Heart left ventricle (tissue), 16 donors: ENCODE data around the gene HIGD1A. TPM values are rescaled to one million over a fixed set of nuclear protein-coding genes. Genes with fewer than 3 reads are reported as not detected.

ENCODE experiments used
- ATAC-seq, 4 donors: fragments of 200-7000 bp; cut with Tn5 transposase; one replicate each; pipeline ENCODE4 v1.9.1; 2020 to 2022; ENCODE audit warnings: moderate library complexity in 4 of 4, mild to moderate bottlenecking in 3 of 4, moderate number of reproducible peaks in 1 of 4
- DNase-seq, 5 donors: peaks; one replicate each; pipeline ENCODE4 v3.0.0-alpha.2; 2020
- H3K27ac ChIP-seq, 12 donors: fragments of 200-600 bp; sonication (generic) in 4 of 12; one replicate each; pipeline versions ENCODE4 v1.5.0 to v1.8.0; 2016 to 2022; ENCODE audit warnings: mild to moderate bottlenecking in 2 of 12
- H3K27me3 ChIP-seq, 9 donors: fragments of 200-600 bp; sonication (generic) in 2 of 9; one replicate each; pipeline versions ENCODE4 v1.5.1 to v1.8.0; 2016 to 2022; ENCODE audit warnings: mild to moderate bottlenecking in 3 of 9
- H3K36me3 ChIP-seq, 9 donors: fragments of 200-600 bp; sonication (generic) in 2 of 9; one replicate each; pipeline versions ENCODE4 v1.5.0 to v1.8.0; 2018 to 2022; ENCODE audit warnings: mild to moderate bottlenecking in 2 of 9
- H3K4me1 ChIP-seq, 12 donors: fragments of 200-600 bp; sonication (generic) in 4 of 12; one replicate each; pipeline versions ENCODE4 v1.5.0 to v1.8.0; 2016 to 2022; ENCODE audit warnings: mild to moderate bottlenecking in 3 of 12
- H3K4me3 ChIP-seq, 12 donors: fragments of 200-600 bp; sonication (generic) in 4 of 12; one replicate each; pipeline versions ENCODE4 v1.5.0 to v1.8.0; 2017 to 2022; ENCODE audit warnings: mild to moderate bottlenecking in 9 of 12, moderate library complexity in 4 of 12
- H3K9me3 ChIP-seq, 12 donors: fragments of 200-600 bp; sonication (generic) in 4 of 12; one replicate each; pipeline versions ENCODE4 v1.5.0 to v1.8.0; 2016 to 2022; ENCODE audit warnings: mild to moderate bottlenecking in 1 of 12
- POLR2A ChIP-seq, 2 donors: fragments of 450-650 bp; IDR thresholded peaks; one replicate each; pipeline ENCODE4 v1.6.1; 2017; ENCODE audit warnings: antibody characterized with exemption in 2 of 2, mild to moderate bottlenecking in 2 of 2, moderate library complexity in 2 of 2
- WGBS, 4 donors: extraction: QIAGEN DNeasy Blood & Tissue Kit in 2 of 4; methylation state at CpG; one replicate each; pipeline versions ENCODE4 v1.1.5 to v1.1.7; 2013 to 2018; 5-methylcytosine and 5-hydroxymethylcytosine counted together
- intact Hi-C, 10 donors: fragments of 100-400 bp; cut with DNase I; formaldehyde crosslinking; loops; one replicate each; pipeline versions ENCODE4 v1.11.1 to v1.14.2; 2022
- polyA plus RNA-seq, 2 donors: library from polyadenylated mRNA; stranded (reverse); fragments of 200-250 nt; gene quantifications; one replicate each; pipeline ENCODE4 v1.2.3, GENCODE V29; 2013
- total RNA-seq, 9 donors: library from RNA; depleted of rRNA in 2 of 9; stranded (reverse); fragments of >200 nt in 2 of 9; fragmentation: NEBNext Ultra II Directional in 3 of 9; extraction: Animal tissue kit (Norgen Biotek cat#: 25700) in 3 of 9; gene quantifications; one replicate each; pipeline versions ENCODE4 v1.1.0 to v1.2.4, GENCODE V29; 2016 to 2023
- TF ChIP-seq, protein P1 (sequence below), 12 donors: fragments of 200-600 bp; sonication (generic) in 4 of 12; IDR thresholded peaks; one replicate each; pipeline versions ENCODE4 v1.5.0 to v1.8.0; 2018 to 2022; ENCODE audit warnings: antibody characterized with exemption in 12 of 12, mild to moderate bottlenecking in 5 of 12
- donor health status: ischemic (EF 13 %, LVEDD 7.1; RV severe dilation, severe dysfunction).
- donor health status: healthy with polysubstance abuse.
- donor health status: DM: no; HTN: yes; CAD: no.
- donor health status: DM: no; HTN: no; CAD: no.
- donor health status: ischemic (EF 25% LVEDD 6.9; RV normal size, moderate dysfunction).
- donor health status: ischemic (EF 25% LVEDD 5.7; RV mildly dilated, moderate dysfunction).
- donor health status: healthy.
- donor health status: DM: yes; HTN: yes; CAD: no.
- donor health status: ischemic (EF 35%, LVEDD 5.7; RV mildly dilated, moderate dysfunction).
- donor health status: nonischemic (EF 11% LVEDD 7.7; RV severe dilation, severe dysfunction).
- donor health status: DM: yes; HTN: yes; CAD: no.
- donor health status: PGD.
- donor health status: ischemic (EF 29% LVEDD 5.4; RV normal size, mild dysfunction).
- donor health status: nonischemic (EF 23%, LVEDD 6.1; RV moderate dilation, normal function).

Gene HIGD1A
- total and polyA plus RNA-seq, 11 donors, result 170 to 497 (median 313) TPM

DNA sequence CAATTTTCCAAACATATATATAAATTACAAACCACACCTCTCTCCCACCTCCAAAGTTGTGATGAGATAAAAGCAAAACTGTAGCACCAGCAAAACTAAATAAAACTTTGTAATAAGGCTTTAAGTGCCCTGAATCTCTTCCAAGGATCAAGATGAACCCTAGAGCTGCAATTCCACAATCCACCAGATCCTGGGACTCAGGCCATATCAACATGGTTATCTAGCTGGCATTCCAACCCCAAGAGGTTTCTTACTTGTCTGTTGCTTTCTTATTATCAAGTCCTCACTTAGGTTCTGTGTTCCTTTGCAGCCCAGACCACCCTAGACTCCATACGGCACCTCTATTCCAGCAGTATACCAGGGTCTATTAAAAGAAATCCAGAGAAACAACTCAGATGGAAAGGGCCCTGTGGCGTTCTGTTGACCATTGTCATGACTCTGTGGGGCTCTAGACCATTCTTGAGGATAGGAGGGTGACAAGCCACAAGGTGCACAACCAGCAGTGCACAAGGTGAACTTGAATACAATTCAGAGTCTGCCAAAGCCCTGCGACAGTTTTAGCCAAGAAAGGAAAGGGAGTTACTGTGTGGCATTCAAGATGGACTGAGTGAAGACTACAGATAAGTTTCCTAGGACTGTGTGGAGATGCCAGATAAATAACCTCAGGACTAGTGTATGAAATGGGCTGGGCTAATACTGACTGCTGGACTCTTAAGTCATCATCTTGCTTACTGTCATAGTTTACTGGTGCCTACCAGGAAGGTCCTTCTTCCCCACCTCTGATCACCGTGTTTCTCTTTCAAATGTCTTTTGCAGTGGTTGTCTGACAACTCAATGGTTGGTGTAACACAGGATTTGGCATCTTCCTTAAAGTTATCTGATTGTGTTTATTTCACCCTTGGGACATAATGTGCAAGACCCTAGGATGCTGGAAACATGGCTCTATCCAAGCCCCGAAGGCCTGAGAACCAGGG lies 32.1 kb upstream of the HIGD1A start:
- Histone ChIP-seq H3K9me3 (no peaks in the 10 kb centered on the region), H3K36me3 (no peaks in the 10 kb centered on the region), H3K27me3 (no peaks in the 10 kb centered on the region), H3K4me3 (no peak overlapping the region), H3K4me1 (peaks cover 0 to 7% (median under 1%) of the 10 kb centered on the region in 12 donors), H3K27ac (no peak overlapping the region)
- ATAC-seq (peak in 1 of 4 donors; percentile 18), DNase-seq (no peak)
- 75 to 83% (median 79%) methylated on average over 5 of the region's 5 CpGs for WGBS, 4 donors
- TF ChIP-seq, protein P1, sequence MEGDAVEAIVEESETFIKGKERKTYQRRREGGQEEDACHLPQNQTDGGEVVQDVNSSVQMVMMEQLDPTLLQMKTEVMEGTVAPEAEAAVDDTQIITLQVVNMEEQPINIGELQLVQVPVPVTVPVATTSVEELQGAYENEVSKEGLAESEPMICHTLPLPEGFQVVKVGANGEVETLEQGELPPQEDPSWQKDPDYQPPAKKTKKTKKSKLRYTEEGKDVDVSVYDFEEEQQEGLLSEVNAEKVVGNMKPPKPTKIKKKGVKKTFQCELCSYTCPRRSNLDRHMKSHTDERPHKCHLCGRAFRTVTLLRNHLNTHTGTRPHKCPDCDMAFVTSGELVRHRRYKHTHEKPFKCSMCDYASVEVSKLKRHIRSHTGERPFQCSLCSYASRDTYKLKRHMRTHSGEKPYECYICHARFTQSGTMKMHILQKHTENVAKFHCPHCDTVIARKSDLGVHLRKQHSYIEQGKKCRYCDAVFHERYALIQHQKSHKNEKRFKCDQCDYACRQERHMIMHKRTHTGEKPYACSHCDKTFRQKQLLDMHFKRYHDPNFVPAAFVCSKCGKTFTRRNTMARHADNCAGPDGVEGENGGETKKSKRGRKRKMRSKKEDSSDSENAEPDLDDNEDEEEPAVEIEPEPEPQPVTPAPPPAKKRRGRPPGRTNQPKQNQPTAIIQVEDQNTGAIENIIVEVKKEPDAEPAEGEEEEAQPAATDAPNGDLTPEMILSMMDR (IDR thresholded peaks at IDR 0.05), result no peak
- no peak for TF ChIP-seq POLR2A (IDR thresholded peaks at IDR 0.05)
- intact Hi-C loops, result loop anchor here in 5 of 10 donors (2.0 to 5.0 kb wide), 3 partner anchors 46 to 54 kb away; no protein-coding TSS in a partner anchor

DNA sequence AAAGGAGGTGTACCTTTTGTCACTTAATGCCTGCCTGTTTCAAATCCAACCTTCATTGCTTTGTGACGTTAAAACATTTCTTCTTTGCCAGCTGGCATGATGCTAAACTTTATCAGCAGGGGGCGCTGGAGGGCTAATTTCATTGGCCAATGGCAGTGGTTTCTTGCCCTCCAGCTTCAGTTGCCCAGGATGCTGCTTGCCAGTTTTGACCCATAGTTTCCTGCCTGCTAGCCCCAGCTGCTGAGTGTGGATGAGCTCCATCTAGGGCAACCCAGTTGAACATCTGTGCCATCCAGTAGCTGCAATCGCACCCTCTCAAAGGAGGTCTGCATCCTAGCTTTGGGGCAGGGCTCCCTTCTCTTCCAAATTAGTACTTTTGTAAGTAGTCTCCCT lies 27.0 kb upstream of the HIGD1A start:
- no peak for TF ChIP-seq POLR2A (IDR thresholded peaks at IDR 0.05)
- TF ChIP-seq, protein P1 (IDR thresholded peaks at IDR 0.05), result peak; percentile 62 to 83 (median 73)
- H3K36me3 ChIP-seq, result no peaks in the 10 kb centered on the region
- no peaks in the 10 kb centered on the region for H3K27me3 ChIP-seq
- WGBS, 4 donors, result 21 to 23% (median 21%) methylated on average over 3 of the region's 3 CpGs
- H3K4me1 ChIP-seq, result peaks cover 0 to 8% (median 0%) of the 10 kb centered on the region in 12 donors
- no peak overlapping the region for H3K27ac ChIP-seq
- H3K9me3 ChIP-seq, result no peaks in the 10 kb centered on the region
- DNase-seq (peak; percentile 53 to 74 (median 63)), ATAC-seq (peak; percentile 29 to 66 (median 57))
- H3K4me3 ChIP-seq, result no peak overlapping the region
- intact Hi-C loops, result loop anchor here in 9 of 10 donors (1.0 to 5.0 kb wide), 5 partner anchors 49 to 51 kb away; no protein-coding TSS in a partner anchor

DNA sequence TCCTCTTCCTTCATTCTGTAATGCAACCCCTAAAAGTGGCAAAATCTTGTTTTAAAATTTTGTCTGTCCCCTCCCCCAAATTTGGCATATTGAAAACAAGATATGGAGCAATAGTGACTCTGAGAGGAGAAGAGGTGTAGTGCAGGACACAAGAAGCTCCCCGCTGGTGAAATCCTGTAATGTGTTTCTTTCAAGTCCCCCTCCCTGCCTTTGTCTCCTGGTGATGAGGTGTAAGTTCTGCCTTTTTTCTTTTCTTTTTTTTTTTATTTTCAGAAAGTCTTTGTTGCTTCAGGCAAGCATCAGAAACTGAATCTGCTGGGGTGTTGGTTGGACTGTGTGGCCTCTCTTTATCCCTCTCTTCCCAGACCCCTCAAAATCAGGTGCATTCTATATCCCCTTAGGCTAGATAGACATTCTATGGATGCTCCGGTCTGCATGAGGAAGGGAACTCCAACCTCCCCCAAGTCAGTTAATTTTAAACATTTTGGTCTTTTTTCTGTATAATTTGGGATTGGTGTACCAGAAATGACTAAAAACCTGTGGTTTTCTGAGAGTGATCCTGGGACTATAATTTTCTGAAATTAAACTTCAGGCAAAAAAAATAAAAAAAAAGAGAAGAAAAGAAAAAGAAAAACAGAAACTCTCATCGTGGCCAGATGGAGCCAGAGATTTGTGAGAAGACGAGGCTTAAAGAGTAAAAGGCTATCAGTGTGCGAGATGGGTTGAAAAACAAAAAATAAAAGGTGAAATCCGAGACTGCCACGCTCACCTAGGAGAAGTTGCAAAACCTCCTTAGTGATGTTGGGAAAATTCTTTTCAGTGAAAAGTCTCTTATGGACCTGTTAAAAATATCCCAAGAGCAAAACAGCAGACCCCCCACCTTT lies 26.4 kb upstream of the HIGD1A start:
- 41 to 49% (median 44%) methylated on average over 7 of the region's 7 CpGs for WGBS, 4 donors
- ATAC-seq, result peak; percentile 29 to 63 (median 48)
- Histone ChIP-seq H3K9me3 (no peaks in the 10 kb centered on the region), H3K4me1 (peaks cover 0 to 8% (median 0%) of the 10 kb centered on the region in 12 donors), H3K27me3 (no peaks in the 10 kb centered on the region), H3K36me3 (no peaks in the 10 kb centered on the region), H3K27ac (no peak overlapping the region), H3K4me3 (no peak overlapping the region)
- DNase-seq, result no peak
- intact Hi-C loops, result loop anchor here in 9 of 10 donors (1.0 to 5.0 kb wide), 5 partner anchors 50 to 52 kb away; no protein-coding TSS in a partner anchor
- TF ChIP-seq POLR2A (IDR thresholded peaks at IDR 0.05), result no peak
- TF ChIP-seq, protein P1 (IDR thresholded peaks at IDR 0.05), result peak in 10 of 12 donors; percentile 15 to 53 (median 42)
